ENCODE measurements around the gene ROM1. TPM values are rescaled to one million over a fixed set of nuclear protein-coding genes. Genes with fewer than 3 reads are reported as not detected.

ROM1 gene
- polyA plus RNA-seq, 1 donor (not counting 4 experiments of a cell fraction or from before 2014, with no cell fraction given): 1.5 TPM

DNA sequence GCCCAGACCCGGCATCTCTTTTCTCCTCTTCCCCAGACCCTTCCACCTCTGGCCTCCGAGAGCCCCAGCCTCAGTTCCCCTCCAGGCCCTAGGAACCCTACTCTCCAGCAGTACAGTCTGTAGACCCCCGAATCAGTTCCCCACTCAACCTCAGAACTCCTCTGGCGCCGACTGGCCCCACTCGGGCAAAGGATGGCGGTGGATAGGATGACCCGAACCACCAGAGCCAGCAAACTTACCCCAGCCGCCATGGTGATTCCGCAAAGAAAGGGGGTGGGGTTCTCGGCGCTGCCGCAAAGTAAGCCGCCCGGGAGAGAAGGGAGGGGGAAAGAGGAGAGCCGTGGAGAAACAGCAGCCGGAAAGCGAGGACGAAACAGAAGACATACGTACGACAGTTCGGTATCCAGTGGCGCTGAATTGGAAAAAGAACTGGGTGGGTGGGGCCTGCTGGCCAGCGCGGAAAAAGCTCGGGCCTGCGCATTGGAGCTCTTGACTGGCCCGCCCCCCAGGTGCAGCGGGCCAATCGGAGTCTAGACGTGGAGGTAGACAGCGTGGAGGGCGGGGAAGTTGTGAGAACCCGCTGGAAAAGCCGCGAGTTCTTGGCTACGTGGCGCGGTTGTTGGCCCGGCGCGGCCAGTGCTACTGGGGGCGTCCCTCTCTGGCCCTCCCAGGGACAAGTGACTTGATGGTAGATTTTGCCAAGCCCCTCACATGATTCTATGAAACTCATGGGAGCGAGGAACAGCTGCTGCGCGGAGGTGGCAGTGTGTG is 39.3 kb upstream of the ROM1 start, which contains the start of gene EEF1G:
TSS of gene EEF1G (minus strand) at position 300 of the 771 bp plus-strand sequence. CDS start at position 251, 49 bp downstream.
- dilution Hi-C loops (cut with MboI; ENCODE audit: extremely low pct_ligation_motif_present, low sequenced_read_pairs): no loop called here
- peaks cover 2% of the 10 kb centered on the region for H3K9me1 ChIP-seq (ENCODE audit: control insufficient read depth, extremely low read depth, insufficient read depth, low read length)
- peaks cover 48% of the 10 kb centered on the region for H3K79me2 ChIP-seq (ENCODE audit: control insufficient read depth, insufficient read depth, low read length)
- peak within 1 kb of the TSS; percentile 75 for H2AFZ ChIP-seq (ENCODE audit: control insufficient read depth, low read length)
- H3K27ac ChIP-seq (ENCODE audit: control insufficient read depth, insufficient read depth, low read length): peak within 1 kb of the TSS; percentile 87
- peak within 1 kb of the TSS; percentile 88 to 99 (median 96) for H3K4me3 ChIP-seq (ENCODE audit: control insufficient read depth in 2 of 3, extremely low read depth in 1 of 3, insufficient read depth in 2 of 3, low read depth in 1 of 3, low read length in 3 of 3)
- no peaks in the 10 kb centered on the region for H3K27me3 ChIP-seq (ENCODE audit: control insufficient read depth, extremely low read depth, insufficient read depth, low read length)
- peak within 1 kb of the TSS; percentile 98 for H3K9ac ChIP-seq (ENCODE audit: control insufficient read depth, extremely low read depth, insufficient read depth, low read length)
- TF ChIP-seq, protein P1, sequence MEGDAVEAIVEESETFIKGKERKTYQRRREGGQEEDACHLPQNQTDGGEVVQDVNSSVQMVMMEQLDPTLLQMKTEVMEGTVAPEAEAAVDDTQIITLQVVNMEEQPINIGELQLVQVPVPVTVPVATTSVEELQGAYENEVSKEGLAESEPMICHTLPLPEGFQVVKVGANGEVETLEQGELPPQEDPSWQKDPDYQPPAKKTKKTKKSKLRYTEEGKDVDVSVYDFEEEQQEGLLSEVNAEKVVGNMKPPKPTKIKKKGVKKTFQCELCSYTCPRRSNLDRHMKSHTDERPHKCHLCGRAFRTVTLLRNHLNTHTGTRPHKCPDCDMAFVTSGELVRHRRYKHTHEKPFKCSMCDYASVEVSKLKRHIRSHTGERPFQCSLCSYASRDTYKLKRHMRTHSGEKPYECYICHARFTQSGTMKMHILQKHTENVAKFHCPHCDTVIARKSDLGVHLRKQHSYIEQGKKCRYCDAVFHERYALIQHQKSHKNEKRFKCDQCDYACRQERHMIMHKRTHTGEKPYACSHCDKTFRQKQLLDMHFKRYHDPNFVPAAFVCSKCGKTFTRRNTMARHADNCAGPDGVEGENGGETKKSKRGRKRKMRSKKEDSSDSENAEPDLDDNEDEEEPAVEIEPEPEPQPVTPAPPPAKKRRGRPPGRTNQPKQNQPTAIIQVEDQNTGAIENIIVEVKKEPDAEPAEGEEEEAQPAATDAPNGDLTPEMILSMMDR (optimal IDR thresholded peaks at IDR 0.05 in 1 of 3, IDR thresholded peaks at IDR 0.05 in 1 of 3, conservative IDR thresholded peaks at IDR 0.05 in 1 of 3; ENCODE audit: extremely low read depth in 1 of 3, insufficient read depth in 2 of 3, low read length in 3 of 3): no peak
- no peak for TF ChIP-seq EZH2 (IDR thresholded peaks at IDR 0.05; ENCODE audit: low read length)
- H3K36me3 ChIP-seq (ENCODE audit: control insufficient read depth in 2 of 2, extremely low read depth in 1 of 2, insufficient read depth in 2 of 2, low read length in 2 of 2): peaks cover 23 to 52% of the 10 kb centered on the region in 2 experiments
- no peaks in the 10 kb centered on the region for H3K9me3 ChIP-seq (ENCODE audit: control insufficient read depth, low read depth, low read length)
- peak; percentile 99 for DNase-seq (ENCODE audit: low read depth, low spot score)
- H4K20me1 ChIP-seq (ENCODE audit: control insufficient read depth, extremely low read depth, insufficient read depth, low read length): peaks cover 12% of the 10 kb centered on the region
- peak; percentile 53 for FAIRE-seq
- peak within 1 kb of the TSS; percentile 95 for H3K4me2 ChIP-seq (ENCODE audit: control insufficient read depth, extremely low read depth, insufficient read depth, low read depth, low read length)
- peaks cover 25% of the 10 kb centered on the region for H3K4me1 ChIP-seq (ENCODE audit: control insufficient read depth, extremely low read depth, insufficient read depth, low read length)

DNA sequence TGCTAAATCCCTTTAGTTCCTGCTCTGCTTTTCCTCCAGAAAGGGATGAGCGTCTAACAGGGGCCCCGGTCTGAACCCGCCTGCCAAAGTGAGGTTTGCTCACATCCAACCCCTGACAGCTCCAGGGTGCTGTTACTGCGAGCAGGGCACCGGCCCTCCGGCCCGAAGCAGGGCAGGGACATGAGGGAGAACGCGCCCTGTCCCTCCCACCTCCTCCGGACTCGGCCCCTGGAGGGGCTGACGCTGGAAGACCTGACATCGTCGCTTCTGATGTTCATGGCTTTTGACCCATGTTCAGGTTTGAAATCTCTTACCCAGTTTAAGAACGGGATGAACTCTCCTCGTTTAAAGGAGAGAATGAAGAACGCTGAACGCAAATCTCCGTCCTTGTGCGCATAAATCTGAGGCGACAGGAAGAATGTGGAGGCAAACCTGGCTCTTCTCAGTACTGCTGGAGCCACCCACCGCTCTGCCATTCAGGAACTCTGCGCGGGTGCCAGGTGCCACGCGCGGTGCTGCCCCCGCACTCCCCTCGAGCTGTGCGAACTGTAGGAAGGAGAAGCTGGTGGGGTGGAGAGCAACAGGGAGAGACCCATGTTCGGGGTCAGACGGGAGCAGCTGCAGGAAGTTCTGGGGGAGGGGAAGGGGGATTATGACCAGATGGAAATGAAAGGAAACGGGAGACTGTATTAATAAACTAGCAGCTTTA is 38.5 kb upstream of the ROM1 start:
- H3K27me3 ChIP-seq (ENCODE audit: control insufficient read depth, extremely low read depth, insufficient read depth, low read length): no peaks in the 10 kb centered on the region
- H4K20me1 ChIP-seq (ENCODE audit: control insufficient read depth, extremely low read depth, insufficient read depth, low read length): peaks cover 10% of the 10 kb centered on the region
- peaks cover 41% of the 10 kb centered on the region for H3K79me2 ChIP-seq (ENCODE audit: control insufficient read depth, insufficient read depth, low read length)
- peaks cover 25% of the 10 kb centered on the region for H3K4me1 ChIP-seq (ENCODE audit: control insufficient read depth, extremely low read depth, insufficient read depth, low read length)
- H3K9me1 ChIP-seq (ENCODE audit: control insufficient read depth, extremely low read depth, insufficient read depth, low read length): peaks cover 2% of the 10 kb centered on the region
- H3K4me3 ChIP-seq (ENCODE audit: control insufficient read depth in 2 of 3, extremely low read depth in 1 of 3, insufficient read depth in 2 of 3, low read depth in 1 of 3, low read length in 3 of 3): peak overlapping the region; percentile 39 to 68 (median 63)
- H3K9me3 ChIP-seq (ENCODE audit: control insufficient read depth, low read depth, low read length): no peaks in the 10 kb centered on the region
- H3K36me3 ChIP-seq (ENCODE audit: control insufficient read depth in 2 of 2, extremely low read depth in 1 of 2, insufficient read depth in 2 of 2, low read length in 2 of 2): peaks cover 23 to 51% of the 10 kb centered on the region in 2 experiments
- TF ChIP-seq, protein P1 (optimal IDR thresholded peaks at IDR 0.05 in 1 of 3, IDR thresholded peaks at IDR 0.05 in 1 of 3, conservative IDR thresholded peaks at IDR 0.05 in 1 of 3; ENCODE audit: extremely low read depth in 1 of 3, insufficient read depth in 2 of 3, low read length in 3 of 3): no peak
- no peak for TF ChIP-seq EZH2 (IDR thresholded peaks at IDR 0.05; ENCODE audit: low read length)
- peak overlapping the region; percentile 86 for H3K4me2 ChIP-seq (ENCODE audit: control insufficient read depth, extremely low read depth, insufficient read depth, low read depth, low read length)
- no peak for DNase-seq (ENCODE audit: low read depth, low spot score)
- FAIRE-seq: no peak
- H2AFZ ChIP-seq (ENCODE audit: control insufficient read depth, low read length): peak overlapping the region; percentile 45
- dilution Hi-C loops (cut with MboI; ENCODE audit: extremely low pct_ligation_motif_present, low sequenced_read_pairs): no loop called here
- peak overlapping the region; percentile 65 for H3K27ac ChIP-seq (ENCODE audit: control insufficient read depth, insufficient read depth, low read length)
- peak overlapping the region; percentile 77 for H3K9ac ChIP-seq (ENCODE audit: control insufficient read depth, extremely low read depth, insufficient read depth, low read length)

Measured in keratinocyte (primary cell).